ENCODE data around the gene IQSEC1.

Gene IQSEC1
- 137 reads per million, percentile 88 among the genes with 10 or more reads in this experiment for total RNA-seq

DNA sequence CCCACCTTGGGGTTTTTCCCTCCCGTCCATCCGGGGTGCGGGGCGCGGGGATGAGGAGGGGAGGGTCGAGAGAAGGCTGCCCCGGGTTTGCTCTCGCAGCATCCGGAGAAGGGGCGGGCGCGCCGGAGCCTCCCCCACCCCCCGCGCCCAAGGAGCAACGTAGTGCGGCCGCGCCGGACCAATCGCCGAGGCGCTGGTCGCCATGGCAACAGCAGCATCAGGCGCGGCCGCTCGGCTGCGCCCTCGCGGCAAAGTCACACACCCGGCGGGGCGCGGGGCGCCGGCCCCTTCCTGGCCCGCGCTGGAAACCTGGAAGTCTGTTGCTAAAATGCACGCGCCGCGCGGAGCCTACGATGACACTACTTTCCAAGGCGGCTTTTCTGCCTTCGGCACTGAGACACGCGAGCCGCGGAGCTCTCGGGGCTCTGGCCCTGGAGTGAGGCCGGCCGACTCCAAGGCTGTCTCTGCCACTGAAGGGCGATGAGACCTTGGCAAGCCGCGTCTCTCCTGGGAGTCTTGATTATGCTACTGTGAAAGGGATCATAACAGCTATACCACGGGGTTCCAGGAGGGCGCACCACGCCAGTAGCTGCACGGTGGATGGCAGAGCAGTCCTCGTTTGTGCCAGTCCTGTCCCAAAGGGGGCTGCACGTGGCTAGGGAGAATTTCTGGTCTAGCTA lies at the start of gene IQSEC1:
Gene IQSEC1, minus strand, starts transcription at position 104 of the 680 bp plus-strand sequence. CDS start 415 bp downstream, outside the sequence.
- peak; percentile 71 for DNase-seq

GRCh38 chr3:13122081-13123012 lies 49.1 kb upstream of the IQSEC1 start:
- DNase-seq, result no peak

GRCh38 chr3:13121553-13122001 lies 48.3 kb upstream of the IQSEC1 start:
- no peak for DNase-seq

DNA sequence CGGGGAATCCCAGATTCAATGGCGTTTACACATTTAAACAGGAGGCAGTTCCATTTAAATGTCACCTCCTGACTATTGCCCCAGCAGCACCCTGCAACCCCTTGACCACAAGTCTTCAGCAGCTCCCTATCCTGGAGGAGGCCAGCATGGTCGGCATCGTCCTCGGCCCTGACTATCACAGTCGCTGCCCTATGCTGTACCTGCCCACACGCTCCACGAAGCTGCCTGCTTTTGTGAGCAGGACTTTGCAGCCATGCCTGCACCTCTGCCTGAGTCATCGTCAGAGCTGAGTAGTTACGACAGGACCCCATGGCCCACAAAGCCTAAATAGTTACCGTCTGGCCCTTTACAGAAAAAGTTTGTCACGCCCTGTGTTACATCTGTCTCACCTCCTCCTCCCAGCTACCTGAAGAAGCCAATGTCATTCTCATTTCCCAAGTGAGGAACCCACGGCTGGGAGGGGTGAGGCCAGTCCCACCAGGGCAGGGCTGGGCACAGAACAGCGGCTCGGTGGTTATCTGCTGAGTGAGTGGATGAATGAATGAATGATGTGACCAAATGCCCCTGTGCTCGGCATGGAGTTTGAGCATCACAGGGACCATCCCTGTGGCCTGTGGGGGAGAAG lies 47.8 kb upstream of the IQSEC1 start:
- no peak for DNase-seq

GRCh38 chr3:13120289-13120927 lies 47.2 kb upstream of the IQSEC1 start:
- no peak for DNase-seq

DNA sequence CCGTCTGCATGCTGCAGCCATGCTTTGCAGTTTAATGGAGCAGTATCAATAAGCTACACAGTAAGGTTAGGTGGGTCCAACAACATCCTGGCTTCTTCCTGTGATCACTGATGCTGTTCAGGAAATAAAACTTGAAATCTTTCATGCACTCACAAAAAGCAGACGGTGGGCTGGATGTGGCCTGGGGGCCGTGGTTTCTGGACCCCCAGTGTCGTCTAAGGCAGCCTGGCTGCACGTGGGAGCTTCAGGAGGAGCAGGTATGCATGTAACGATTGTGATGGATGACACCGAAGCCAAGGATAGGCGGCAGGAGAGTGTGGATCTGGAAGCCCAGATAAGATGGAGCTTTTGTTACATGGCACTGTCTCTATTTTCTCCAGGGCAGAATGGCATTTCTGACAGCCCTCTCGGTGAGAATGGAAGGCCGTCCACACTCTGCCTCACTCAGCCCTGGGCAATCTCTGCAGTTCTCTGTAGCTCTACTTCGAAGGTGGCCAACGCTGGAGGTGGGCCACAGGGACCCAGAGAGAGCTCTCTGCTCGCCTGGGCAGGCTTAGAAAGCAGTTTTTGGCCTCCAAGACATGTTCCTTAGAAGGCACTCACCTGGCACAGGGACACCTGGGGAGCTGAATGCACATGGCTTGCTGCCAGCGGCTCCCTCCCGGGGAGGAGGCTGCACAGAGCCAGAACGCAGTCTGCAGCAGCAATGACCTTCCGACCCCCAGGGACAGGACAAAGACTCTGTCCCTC lies 46.4 kb upstream of the IQSEC1 start:
- DNase-seq, result no peak

GRCh38 chr3:13116426-13116825 lies 43.2 kb upstream of the IQSEC1 start:
- DNase-seq, result no peak

GRCh38 chr3:13115991-13116390 lies 42.8 kb upstream of the IQSEC1 start:
- DNase-seq, result no peak

- DNase-seq, result no peak
These were observed 42.3 kb upstream of the IQSEC1 start for GRCh38 chr3:13115576-13115910.

GRCh38 chr3:13114811-13115575 lies 41.8 kb upstream of the IQSEC1 start:
- no peak for DNase-seq

DNA sequence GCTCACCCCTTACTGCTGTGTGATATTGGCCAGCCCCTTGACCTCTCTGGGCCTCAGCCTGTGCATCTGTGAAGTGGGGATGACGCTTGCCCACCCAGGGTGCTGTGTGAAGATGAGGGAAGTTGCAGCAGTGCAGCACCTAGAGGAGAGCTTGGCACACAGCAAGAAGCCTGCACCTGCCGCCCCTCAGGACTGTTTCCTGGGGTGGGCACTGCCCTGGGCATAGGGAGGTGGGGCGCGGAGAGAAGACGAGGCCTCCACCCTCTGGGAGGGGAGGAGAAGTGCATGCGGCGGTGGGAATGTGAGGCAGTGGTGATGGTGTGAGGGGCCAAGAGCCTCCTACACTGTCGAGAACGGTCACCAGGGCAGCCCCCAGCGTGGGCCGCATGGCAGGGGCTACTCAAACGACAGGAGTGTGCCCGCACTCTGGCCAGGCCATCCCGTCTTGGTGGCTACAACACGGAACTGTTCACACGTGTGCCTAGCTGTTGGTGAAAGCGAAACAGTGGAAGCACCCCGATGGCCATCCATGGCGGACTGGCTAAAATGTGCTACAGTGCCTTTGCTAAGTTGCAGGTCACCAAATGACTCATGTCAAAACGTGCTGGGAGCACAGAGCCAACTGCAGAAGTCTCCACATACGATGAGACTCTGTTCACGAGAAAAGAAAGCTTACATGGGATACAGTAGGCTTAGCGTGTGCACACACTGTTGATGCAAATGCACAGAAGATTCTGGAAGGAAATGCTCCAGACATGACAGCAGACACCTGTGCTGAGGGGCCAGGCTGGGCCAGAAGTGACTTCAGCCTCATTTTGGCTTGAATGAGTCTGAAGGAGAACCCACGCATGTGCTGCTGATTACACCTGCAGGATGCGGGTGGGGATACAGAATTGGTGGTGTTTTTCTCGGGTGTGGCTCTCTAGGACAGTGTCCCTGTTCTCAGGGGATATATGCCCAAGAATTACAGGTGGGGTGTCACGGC lies 40.4 kb upstream of the IQSEC1 start:
- DNase-seq, result no peak

DNA sequence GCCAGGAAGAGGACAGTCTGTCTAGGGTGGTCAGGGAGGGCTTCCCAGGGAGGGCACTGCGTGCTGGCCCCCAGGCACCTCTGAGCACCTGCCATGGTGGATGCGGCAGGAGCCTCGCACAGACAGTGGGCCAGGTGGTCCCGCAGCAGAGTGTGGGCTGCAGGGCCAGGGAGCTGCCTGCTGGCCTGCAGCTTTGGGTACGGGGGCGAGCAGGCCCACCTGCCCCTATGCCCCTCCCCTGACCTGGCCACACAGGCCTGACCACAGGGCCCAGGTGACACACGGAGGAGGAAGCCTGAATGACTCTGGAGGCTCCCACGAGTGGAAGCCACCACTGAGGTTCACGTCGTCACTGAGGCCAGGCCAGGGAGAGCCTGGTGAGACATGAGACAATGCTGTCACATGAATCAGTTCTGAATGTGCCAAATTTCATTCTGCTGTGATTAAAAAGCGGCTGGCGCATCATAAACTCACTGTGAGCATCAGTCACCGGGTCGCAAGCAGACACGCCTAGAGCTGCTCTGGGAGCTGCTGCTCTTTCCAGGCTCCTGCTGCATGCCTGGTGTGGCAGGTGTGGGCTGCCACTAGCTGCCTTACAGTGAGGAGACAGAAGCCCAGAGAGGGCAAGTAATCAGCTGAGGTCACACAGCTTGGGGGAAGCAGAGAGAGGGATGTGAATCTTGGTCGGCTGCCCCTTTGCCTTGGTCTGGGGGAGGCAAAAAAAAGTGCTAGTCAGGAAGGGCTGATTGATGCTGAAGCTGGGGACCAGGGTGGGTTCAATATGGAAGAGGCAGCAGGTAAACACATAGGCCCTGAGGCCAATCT lies 39.5 kb upstream of the IQSEC1 start:
- no peak for DNase-seq

DNA sequence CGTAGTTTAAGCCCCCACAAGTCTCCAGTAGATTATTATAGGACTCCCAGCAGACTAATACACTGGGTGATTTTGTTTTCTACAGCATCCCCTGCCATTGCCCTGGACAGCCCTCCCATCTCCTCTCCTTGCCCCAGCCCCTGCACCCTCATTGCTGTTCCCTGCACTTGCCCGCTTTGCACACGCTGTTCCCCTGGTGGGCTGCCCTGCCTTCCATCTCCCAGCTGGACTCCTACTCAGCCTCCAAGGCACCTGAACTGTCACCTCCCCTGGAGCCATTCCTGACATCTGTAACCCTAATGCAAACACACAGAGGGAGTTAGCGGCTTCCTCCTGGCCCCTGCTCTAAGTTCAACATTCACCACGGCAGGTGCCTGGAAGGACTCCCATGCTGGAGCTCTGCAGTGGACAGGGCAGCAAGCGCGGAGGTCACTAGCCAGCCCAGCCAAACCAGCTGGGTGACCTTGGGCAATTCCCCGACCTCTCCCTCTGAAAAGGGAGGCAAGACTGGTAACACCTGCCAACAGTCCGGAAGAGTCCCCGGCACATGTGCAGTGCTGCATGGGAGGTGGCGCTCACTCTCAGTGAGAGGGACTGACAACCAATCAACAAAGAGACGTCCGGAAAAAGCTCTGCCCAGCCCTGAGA lies 38.8 kb upstream of the IQSEC1 start:
- no peak for DNase-seq

DNA sequence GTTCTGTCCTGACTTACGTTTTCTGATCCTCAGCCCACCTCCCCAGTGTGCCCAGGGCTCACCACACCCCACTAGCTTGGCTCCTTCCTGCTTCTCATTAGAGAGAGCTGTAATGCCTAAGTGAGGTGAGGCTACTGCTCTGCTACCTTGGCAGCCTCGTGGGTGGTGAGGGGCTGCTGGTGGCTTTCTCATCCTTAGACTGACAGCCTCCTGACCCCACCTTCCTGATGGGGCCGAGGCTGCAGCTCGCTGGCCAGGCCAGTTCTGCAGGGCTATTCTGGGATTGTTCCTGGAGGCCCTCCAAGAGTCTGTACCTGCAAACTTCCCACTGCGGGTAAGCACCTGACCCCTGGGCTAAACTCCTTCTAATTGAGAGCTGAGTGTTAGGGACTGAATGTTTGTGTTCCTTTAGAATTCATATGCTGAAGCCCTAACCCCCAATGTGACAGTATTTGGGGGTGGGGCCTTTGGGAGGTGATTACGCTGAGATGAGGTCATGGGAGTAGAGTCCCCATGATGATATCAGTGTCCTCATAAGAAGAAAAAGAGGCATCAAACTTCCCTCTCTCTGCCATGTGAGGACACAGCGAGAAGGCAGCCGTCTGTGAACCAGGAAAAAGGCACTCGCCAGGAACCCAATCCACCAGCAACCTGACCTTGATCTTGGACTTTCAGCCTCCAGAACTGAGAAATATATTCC lies 38.1 kb upstream of the IQSEC1 start:
- DNase-seq, result no peak

GRCh38 chr3:13110678-13111116 lies 37.5 kb upstream of the IQSEC1 start:
- no peak for DNase-seq

DNA sequence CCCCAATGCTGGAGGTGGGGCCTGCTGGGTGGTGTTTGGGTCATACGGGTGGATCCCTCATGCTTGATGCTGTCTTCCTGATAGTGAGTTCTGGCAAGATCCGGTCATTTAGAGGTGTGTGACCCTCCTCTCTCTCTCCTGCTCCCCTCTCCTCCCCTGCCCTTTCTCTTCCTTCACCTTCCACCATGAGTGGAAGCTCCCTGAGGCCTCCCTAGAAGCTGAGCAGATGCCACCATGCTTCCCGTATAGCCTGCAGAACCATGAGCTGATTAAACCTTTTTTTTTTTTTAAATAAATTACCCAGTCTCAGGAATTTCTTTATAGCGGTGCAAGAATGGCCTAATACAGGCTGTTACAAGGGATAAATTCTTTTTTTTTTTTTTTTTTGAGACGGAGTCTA lies 36.3 kb upstream of the IQSEC1 start:
- no peak for DNase-seq

GRCh38 chr3:13108861-13109260 lies 35.6 kb upstream of the IQSEC1 start:
- no peak for DNase-seq

DNA sequence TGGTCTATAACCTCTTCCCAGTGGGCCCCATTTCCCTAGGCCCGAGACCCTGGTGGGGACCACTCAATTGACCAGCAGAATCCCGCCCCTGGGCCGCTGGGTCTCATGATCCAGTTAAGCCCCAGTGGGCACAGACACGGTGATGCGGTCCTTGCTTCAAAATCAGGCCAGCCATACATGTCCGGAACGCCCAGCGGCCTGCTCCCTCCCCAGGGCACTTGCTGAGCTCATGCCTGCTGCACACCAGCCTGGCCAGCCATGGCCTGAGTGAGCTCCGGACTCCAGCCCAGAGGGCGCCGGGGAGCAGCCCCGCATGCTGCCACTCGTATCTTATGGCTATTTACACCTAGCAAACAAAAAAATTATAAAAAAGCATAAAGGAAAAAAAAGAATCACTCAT lies 34.4 kb upstream of the IQSEC1 start:
- DNase-seq, result no peak
